Esophagus squamous epithelium (tissue), 4 donors: Measurements from ENCODE around the gene OPALIN.

Source experiments
- CTCF ChIP-seq, 6 experiments: fragments of 450-650 bp in 4 of 6; fragments of 200-600 bp in 2 of 6; sonication (generic) in 2 of 6; IDR thresholded peaks; one replicate each; pipeline ENCODE4 v1.5.1; 2016 to 2019; ENCODE audit warnings: antibody characterized with exemption in 6 of 6, mild to moderate bottlenecking in 4 of 6, moderate library complexity in 4 of 6
- POLR2A ChIP-seq, 4 donors: fragments of 450-650 bp; IDR thresholded peaks; one replicate each; pipeline ENCODE4 v1.6.1; 2017; ENCODE audit warnings: antibody characterized with exemption in 4 of 4, mild to moderate bottlenecking in 4 of 4, moderate library complexity in 3 of 4

GRCh38 chr10:96402417-96403305 is 43.9 kb upstream of the OPALIN start:
- TF ChIP-seq CTCF (IDR thresholded peaks at IDR 0.05) (no peak), POLR2A (IDR thresholded peaks at IDR 0.05) (no peak)
